CD4-positive, alpha-beta T cell treated with Interleukin-12 subunit alpha and Interleukin-12 subunit beta, for 1 hour (primary cell): ENCODE measurements around the gene LRRC3C.

Experiments
- DNase-seq: peaks from one replicate; pipeline ENCODE4 v3.0.0-alpha.2; 2020

LRRC3C gene

GRCh38 chr17:39950871-39951348 lies 23.4 kb downstream of the LRRC3C start:
- no peak for DNase-seq

- no peak for DNase-seq
Measured at GRCh38 chr17:39951924-39952679, 24.6 kb downstream of the LRRC3C start.

GRCh38 chr17:39952680-39953470 lies 25.3 kb downstream of the LRRC3C start:
- DNase-seq, result peak; percentile 96

- no peak for DNase-seq
Measured at GRCh38 chr17:39953471-39953888, 25.9 kb downstream of the LRRC3C start.

GRCh38 chr17:39954876-39955275 lies 27.3 kb downstream of the LRRC3C start:
- DNase-seq, result no peak

- DNase-seq, result no peak
Measured at GRCh38 chr17:39955726-39956225, 28.2 kb downstream of the LRRC3C start.

GRCh38 chr17:39960524-39961041 lies 33.1 kb downstream of the LRRC3C start:
- no peak for DNase-seq

GRCh38 chr17:39962642-39963220 lies 35.2 kb downstream of the LRRC3C start, which contains the start of gene GSDMA:
GSDMA (plus strand) TSS chr17:39963004; CDS start chr17:39965688, 2,684 bp downstream.
- no peak for DNase-seq

- peak; percentile 45 for DNase-seq
Measured at GRCh38 chr17:39963829-39964228, 36.3 kb downstream of the LRRC3C start.

- DNase-seq, result no peak
Measured at GRCh38 chr17:39965017-39965699, 37.6 kb downstream of the LRRC3C start.

GRCh38 chr17:39966771-39967170 lies 39.2 kb downstream of the LRRC3C start:
- no peak for DNase-seq

GRCh38 chr17:39968761-39969160 lies 41.2 kb downstream of the LRRC3C start:
- no peak for DNase-seq

GRCh38 chr17:39969375-39969774 lies 41.8 kb downstream of the LRRC3C start:
- DNase-seq, result no peak

GRCh38 chr17:39970157-39970692 lies 42.7 kb downstream of the LRRC3C start:
- no peak for DNase-seq

GRCh38 chr17:39971076-39971603 lies 43.6 kb downstream of the LRRC3C start:
- no peak for DNase-seq

- DNase-seq, result no peak
Measured at GRCh38 chr17:39972271-39972670, 44.7 kb downstream of the LRRC3C start.

GRCh38 chr17:39973496-39973895 lies 46.0 kb downstream of the LRRC3C start:
- no peak for DNase-seq

- no peak for DNase-seq
Measured at GRCh38 chr17:39974433-39974832, 46.9 kb downstream of the LRRC3C start.

- DNase-seq, result no peak
Measured at GRCh38 chr17:39975801-39976200, 48.3 kb downstream of the LRRC3C start.

- DNase-seq, result no peak
Measured at GRCh38 chr17:39979016-39979670, 51.6 kb downstream of the LRRC3C start.

- DNase-seq, result no peak
Measured at GRCh38 chr17:39979893-39980350, 52.4 kb downstream of the LRRC3C start.
